NB4 (cell line): ENCODE measurements around the gene HGFAC.

Experiments used
- DNase-seq: peaks from one replicate; pipeline ENCODE4 v3.0.0; 2010; ENCODE audit warnings: low read depth
- H3K4me3 ChIP-seq: one replicate; pipeline ENCODE4 v1.5.1; 2011; ENCODE audit warnings: mild to moderate bottlenecking, low read depth, low read length, moderate library complexity
- CTCF ChIP-seq: IDR thresholded peaks from one replicate; pipeline ENCODE4 v1.5.1; 2012; ENCODE audit warnings: low read depth, low read length
- MAX ChIP-seq: IDR thresholded peaks from 2 replicates; pipeline ENCODE4 v1.6.1; 2011; ENCODE audit warnings: low read depth, low read length
- MYC ChIP-seq: IDR thresholded peaks from 2 replicates; pipeline ENCODE4 v1.6.1; 2011; ENCODE audit warnings: low read depth, low read length
- POLR2A ChIP-seq: IDR thresholded peaks from 2 replicates; pipeline ENCODE4 v1.6.1; 2011; ENCODE audit warnings: mild to moderate bottlenecking; ENCODE audit not compliant: insufficient read length; ENCODE audit errors: extremely low read depth

The HGFAC gene

GRCh38 chr4:3418029-3418762 lies 23.6 kb upstream of the HGFAC start:
- peak; percentile 37 for DNase-seq
- no peak overlapping the region for H3K4me3 ChIP-seq
- no peak for TF ChIP-seq POLR2A
- TF ChIP-seq MYC: no peak
- TF ChIP-seq CTCF: peak; percentile 36

GRCh38 chr4:3419836-3420605 lies 21.7 kb upstream of the HGFAC start:
- TF ChIP-seq MYC (no peak), CTCF (no peak), MAX (no peak), POLR2A (no peak)
- no peak overlapping the region for H3K4me3 ChIP-seq
- no peak for DNase-seq

GRCh38 chr4:3420606-3420955 lies 21.2 kb upstream of the HGFAC start:
- H3K4me3 ChIP-seq: no peak overlapping the region
- DNase-seq: no peak
- TF ChIP-seq MAX (no peak), CTCF (no peak), MYC (no peak), POLR2A (no peak)

GRCh38 chr4:3420956-3421355 lies 20.8 kb upstream of the HGFAC start:
- no peak for DNase-seq
- H3K4me3 ChIP-seq: no peak overlapping the region
- TF ChIP-seq CTCF (no peak), MYC (no peak), POLR2A (no peak), MAX (no peak)

- H3K4me3 ChIP-seq: no peak overlapping the region
- no peak for DNase-seq
- TF ChIP-seq POLR2A (no peak), MAX (no peak), CTCF (no peak), MYC (no peak)
Measured at GRCh38 chr4:3421470-3421869, 20.3 kb upstream of the HGFAC start.
